Small intestine (tissue), 16 donors: ENCODE data around the gene CLRN2. TPM values are rescaled to one million over a fixed set of nuclear protein-coding genes. Genes with fewer than 3 reads are reported as not detected.

Source experiments
- DNase-seq, 2 donors: peaks; one replicate each; pipeline versions ENCODE4 v3.0.0 to v3.0.0-alpha.2; 2013
- FAIRE-seq: peaks from 2 replicates; lab custom pipeline; 2012; peaks lifted over from hg19 to GRCh38; lab: Jason Lieb, UNC
- H3K27ac ChIP-seq, 3 donors: one replicate each; pipeline ENCODE4 v1.5.1; 2013; ENCODE audit warnings: low read length in 2 of 3, mild to moderate bottlenecking in 2 of 3, control low read depth in 1 of 3, inconsistent platforms in 1 of 3, low read depth in 1 of 3, moderate library complexity in 1 of 3
- H3K27me3 ChIP-seq, 3 donors: one replicate each; pipeline ENCODE4 v1.6.1; 2013; ENCODE audit warnings: low read length in 3 of 3, inconsistent platforms in 1 of 3; ENCODE audit not compliant: control insufficient read depth in 3 of 3, insufficient read depth in 3 of 3
- H3K36me3 ChIP-seq, 3 donors: one replicate each; pipeline ENCODE4 v1.6.1; 2013; ENCODE audit warnings: low read length in 3 of 3, inconsistent platforms in 1 of 3, low read depth in 1 of 3, mild to moderate bottlenecking in 1 of 3, moderate library complexity in 1 of 3; ENCODE audit not compliant: control insufficient read depth in 3 of 3, insufficient read depth in 2 of 3
- H3K4me1 ChIP-seq, 3 donors: one replicate each; pipeline ENCODE4 v1.6.1; 2013; ENCODE audit warnings: low read length in 2 of 3, inconsistent platforms in 1 of 3, low read depth in 1 of 3, mild to moderate bottlenecking in 1 of 3, moderate library complexity in 1 of 3; ENCODE audit not compliant: control insufficient read depth in 3 of 3, insufficient read depth in 2 of 3
- H3K4me3 ChIP-seq, 3 donors: one replicate each; pipeline ENCODE4 v1.5.1; 2013; ENCODE audit warnings: low read length in 3 of 3, control low read depth in 1 of 3, inconsistent platforms in 1 of 3, low read depth in 1 of 3, mild to moderate bottlenecking in 1 of 3, moderate library complexity in 1 of 3
- H3K9me3 ChIP-seq, 2 donors: one replicate each; pipeline ENCODE4 v1.6.1; 2013; ENCODE audit warnings: low read depth in 1 of 2, low read length in 1 of 2; ENCODE audit not compliant: control insufficient read depth in 2 of 2, insufficient read depth in 1 of 2
- WGBS, 3 donors: extraction: QIAGEN DNeasy Blood & Tissue Kit; methylation state at CpG; one replicate each; pipeline ENCODE4 v1.1.7; 2013; 5-methylcytosine and 5-hydroxymethylcytosine counted together
- long read RNA-seq, 10 donors: transcript quantifications; one replicate each; lab custom pipeline, GENCODE V29; 2026
- polyA plus RNA-seq, 4 donors: library from polyadenylated mRNA; stranded (reverse) in 3 of 4; unstranded in 1 of 4; fragments of 200-250 nt in 3 of 4; fragments of 120-200 nt in 1 of 4; gene quantifications; one replicate each; pipeline versions ENCODE4 v1.2.1 to v1.2.3, GENCODE V29; 2013
- donor health status: healthy with polysubstance abuse.
- donor health status: control.
- donor health status: control.
- donor health status: Bipolar disorder and iron deficiency.
- donor health status: healthy.

The CLRN2 gene
- polyA plus RNA-seq = not detected
- long read RNA-seq, donor 1 = 0 reads
- long read RNA-seq, donor 2 = 0 reads
- long read RNA-seq, donor 3 = 0 reads
- long read RNA-seq, donor 4 = 0 reads
- long read RNA-seq, donor 5 = 0 reads
- long read RNA-seq, donor 6 = 0 reads
- long read RNA-seq, donor 7 = 0 reads
- long read RNA-seq, donor 8 = 0 reads
- long read RNA-seq, donor 9 = 0 reads
- long read RNA-seq, donor 10 = 0 reads

GRCh38 chr4:17514865-17515264 is at the start of gene CLRN2:
TSS of gene CLRN2 (plus strand) at chr4:17515165. CDS start at chr4:17515267, 102 bp downstream.
- Histone ChIP-seq H3K9me3 (no peaks in the 10 kb centered on the region), H3K4me1 (peaks cover 3 to 32% (median 5%) of the 10 kb centered on the region in 3 donors), H3K4me3 (no peak within 1 kb of the TSS), H3K27ac (peak within 1 kb of the TSS in 1 of 3 donors; percentile 44), H3K27me3 (no peaks in the 10 kb centered on the region), H3K36me3 (peaks cover 0 to 3% (median 0%) of the 10 kb centered on the region in 3 donors)
- FAIRE-seq (no peak), DNase-seq (no peak)
- 78 to 86% (median 86%) methylated on average over 9 of the region's 9 CpGs for WGBS, 3 donors

- 42 to 63% (median 57%) methylated on average over 9 of the region's 9 CpGs for WGBS, 3 donors
- Histone ChIP-seq H3K4me3 (no peak overlapping the region), H3K36me3 (no peaks in the 10 kb centered on the region), H3K4me1 (no peaks in the 10 kb centered on the region), H3K27me3 (no peaks in the 10 kb centered on the region), H3K9me3 (peaks cover 0 to 3% of the 10 kb centered on the region in 2 donors), H3K27ac (no peak overlapping the region)
- DNase-seq (peak; percentile 12 to 21), FAIRE-seq (no peak)
Observed at GRCh38 chr4:17468619-17469221, 46.2 kb upstream of the CLRN2 start.

- H3K9me3 ChIP-seq = peaks cover 0 to 3% of the 10 kb centered on the region in 2 donors
- no peaks in the 10 kb centered on the region for H3K36me3 ChIP-seq
- whole genome bisulfite sequencing, 3 donors = 79 to 83% (median 80%) methylated on average over 11 of the region's 11 CpGs
- H3K4me3 ChIP-seq = no peak overlapping the region
- no peaks in the 10 kb centered on the region for H3K4me1 ChIP-seq
- no peak for FAIRE-seq
- no peak overlapping the region for H3K27ac ChIP-seq
- DNase-seq = no peak
- no peaks in the 10 kb centered on the region for H3K27me3 ChIP-seq
Observed at GRCh38 chr4:17469931-17470674, 44.9 kb upstream of the CLRN2 start.

- FAIRE-seq (no peak), DNase-seq (no peak)
- Histone ChIP-seq H3K27ac (no peak overlapping the region), H3K36me3 (no peaks in the 10 kb centered on the region), H3K27me3 (no peaks in the 10 kb centered on the region), H3K4me1 (peaks cover 0 to 4% (median 0%) of the 10 kb centered on the region in 3 donors), H3K4me3 (no peak overlapping the region), H3K9me3 (peaks cover 0 to under 1% of the 10 kb centered on the region in 2 donors)
Observed at GRCh38 chr4:17475481-17475880, 39.5 kb upstream of the CLRN2 start.

- Histone ChIP-seq H3K4me3 (no peak overlapping the region), H3K9me3 (peaks cover 0 to 10% of the 10 kb centered on the region in 2 donors), H3K27ac (no peak overlapping the region), H3K27me3 (no peaks in the 10 kb centered on the region), H3K36me3 (peaks cover 0 to 2% (median 0%) of the 10 kb centered on the region in 3 donors), H3K4me1 (peaks cover 0 to 12% (median 0%) of the 10 kb centered on the region in 3 donors)
- DNase-seq = no peak
- no peak for FAIRE-seq
- 66 to 85% (median 84%) methylated on average over 3 of the region's 3 CpGs for WGBS, 3 donors
Observed at GRCh38 chr4:17476853-17477252, 38.1 kb upstream of the CLRN2 start.

GRCh38 chr4:17477774-17478472 is 37.0 kb upstream of the CLRN2 start:
- peaks cover 0 to 12% (median 0%) of the 10 kb centered on the region in 3 donors for H3K4me1 ChIP-seq
- no peak overlapping the region for H3K4me3 ChIP-seq
- H3K27ac ChIP-seq = no peak overlapping the region
- WGBS, 3 donors = 63 to 76% (median 71%) methylated on average over 9 of the region's 9 CpGs
- peak in 1 of 2 donors; percentile 22 for DNase-seq
- FAIRE-seq = no peak
- peaks cover 0 to 4% (median 0%) of the 10 kb centered on the region in 3 donors for H3K36me3 ChIP-seq
- H3K9me3 ChIP-seq = peaks cover 0 to 17% of the 10 kb centered on the region in 2 donors
- H3K27me3 ChIP-seq = no peaks in the 10 kb centered on the region

GRCh38 chr4:17480210-17480927 is 34.6 kb upstream of the CLRN2 start:
- 82 to 93% (median 88%) methylated on average over 7 of the region's 7 CpGs for whole genome bisulfite sequencing, 3 donors
- FAIRE-seq (no peak), DNase-seq (no peak)
- no peaks in the 10 kb centered on the region for H3K27me3 ChIP-seq
- H3K36me3 ChIP-seq = peaks cover 0 to 8% (median 0%) of the 10 kb centered on the region in 3 donors
- H3K4me3 ChIP-seq = no peak overlapping the region
- H3K27ac ChIP-seq = peak overlapping the region in 1 of 3 donors; percentile 37
- peaks cover 0 to 19% of the 10 kb centered on the region in 2 donors for H3K9me3 ChIP-seq
- H3K4me1 ChIP-seq = peaks cover 0 to 12% (median 0%) of the 10 kb centered on the region in 3 donors
